A673 (cell line): Measurements from ENCODE around the gene LRTM2.

Source experiments
- CTCF ChIP-seq: fragments of 300-800, 200-600 bp; sonication (generic); conservative IDR thresholded peaks from 2 replicates; pipeline ENCODE4 v1.5.1; 2017; ENCODE audit warnings: low read depth, mild to moderate bottlenecking, antibody characterized with exemption, low read length, moderate library complexity, mixed read lengths
- EZH2 ChIP-seq: fragments of 200-600 bp; sonication (generic); IDR thresholded peaks from 2 replicates; pipeline ENCODE4 v1.6.1; 2017; ENCODE audit warnings: borderline replicate concordance, low read depth, mild to moderate bottlenecking, mixed read lengths, antibody characterized with exemption, low read length; ENCODE audit not compliant: poor library complexity, severe bottlenecking

GRCh38 chr12:1773937-1774655 lies 46.3 kb upstream of the LRTM2 start:
- no peak for TF ChIP-seq EZH2
- TF ChIP-seq CTCF, result no peak
